NCI-H1105 treated with DMSO at 0.1 percent for 48 hours (cell line): ENCODE results near the gene ATP10B.

ENCODE experiments used
- DNase-seq: peaks from one replicate; lab custom pipeline; 2025; lab: John Stamatoyannopoulos, UW

ATP10B gene

GRCh38 chr5:160555581-160555970, 296.4 kb downstream of the ATP10B start:
- no peak for DNase-seq

- no peak for DNase-seq
These were observed 301.9 kb downstream of the ATP10B start for GRCh38 chr5:160550075-160550474.

GRCh38 chr5:160548949-160549645, 302.9 kb downstream of the ATP10B start:
- DNase-seq: no peak

- no peak for DNase-seq
These were observed 304.1 kb downstream of the ATP10B start for GRCh38 chr5:160547872-160548271.

- DNase-seq: no peak
These were observed 304.9 kb downstream of the ATP10B start for GRCh38 chr5:160547061-160547460.

- DNase-seq: no peak
These were observed 306.2 kb downstream of the ATP10B start for GRCh38 chr5:160545832-160546231.

GRCh38 chr5:160543395-160543794, 308.6 kb downstream of the ATP10B start:
- DNase-seq: no peak

GRCh38 chr5:160542840-160543239, 309.2 kb downstream of the ATP10B start:
- no peak for DNase-seq

GRCh38 chr5:160542281-160542680, 309.7 kb downstream of the ATP10B start:
- no peak for DNase-seq

GRCh38 chr5:160539431-160539830, 312.6 kb downstream of the ATP10B start:
- DNase-seq: no peak

GRCh38 chr5:160537940-160538339, 314.1 kb downstream of the ATP10B start:
- no peak for DNase-seq

- peak; percentile 10 for DNase-seq
These were observed 314.9 kb downstream of the ATP10B start for GRCh38 chr5:160537116-160537515.

- DNase-seq: no peak
These were observed 317.1 kb downstream of the ATP10B start for GRCh38 chr5:160534914-160535313.

GRCh38 chr5:160534125-160534524, 317.9 kb downstream of the ATP10B start:
- DNase-seq: no peak

GRCh38 chr5:160525471-160526261, 326.3 kb downstream of the ATP10B start:
- no peak for DNase-seq

- no peak for DNase-seq
These were observed 327.2 kb downstream of the ATP10B start for GRCh38 chr5:160524827-160525226.

GRCh38 chr5:160523502-160524163, 328.4 kb downstream of the ATP10B start:
- no peak for DNase-seq

- DNase-seq: no peak
These were observed 330.7 kb downstream of the ATP10B start for GRCh38 chr5:160521392-160521663.

- no peak for DNase-seq
These were observed 331.2 kb downstream of the ATP10B start for GRCh38 chr5:160520609-160521391.

- DNase-seq: no peak
These were observed 335.1 kb downstream of the ATP10B start for GRCh38 chr5:160516696-160517530.

- DNase-seq: no peak
These were observed 337.1 kb downstream of the ATP10B start for GRCh38 chr5:160514866-160515265.

GRCh38 chr5:160514191-160514590, 337.8 kb downstream of the ATP10B start:
- DNase-seq: no peak
